ENCODE data around the gene CUX1.

The CUX1 gene

DNA sequence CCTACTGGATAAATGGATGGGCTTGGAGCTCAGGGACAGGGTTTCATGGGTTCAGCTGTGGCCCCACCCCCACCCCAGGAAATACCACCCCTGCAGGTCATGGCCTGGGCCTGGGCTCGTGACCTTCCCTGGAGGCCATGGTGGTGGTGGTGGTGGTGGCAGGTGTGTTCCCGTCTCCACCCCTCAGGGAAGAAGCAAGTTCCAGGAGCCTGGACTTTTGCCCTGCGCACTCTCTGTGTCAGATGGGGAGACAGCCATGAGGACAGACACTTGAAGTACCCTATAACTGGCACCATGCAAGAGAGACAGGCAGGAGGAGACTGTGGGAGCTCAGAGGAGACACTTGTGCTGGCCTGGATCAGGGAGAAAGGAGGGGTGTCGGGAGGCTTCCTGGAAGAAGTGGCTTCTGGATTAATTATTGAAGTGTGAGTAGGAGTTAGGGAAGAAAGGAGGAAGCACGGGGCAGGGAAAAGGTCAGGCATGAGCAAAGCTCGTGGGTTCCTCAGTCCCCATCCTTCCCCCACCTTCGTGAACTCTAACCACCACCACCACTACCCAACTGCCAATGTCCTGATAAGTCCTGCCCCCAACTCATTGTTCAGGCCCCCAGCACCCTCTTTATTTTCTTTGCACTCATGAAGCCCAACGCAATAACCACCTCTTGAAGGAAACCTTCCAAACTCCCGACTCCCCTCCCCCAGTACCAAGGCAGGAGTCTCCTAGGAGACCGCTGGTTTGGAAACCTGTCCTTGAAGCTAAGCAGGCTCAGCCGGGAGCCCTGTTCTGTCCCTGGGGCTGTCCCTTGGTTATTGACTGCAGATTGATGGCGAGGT, 478.1 kb downstream of the CUX1 start:
- Histone ChIP-seq H3K9ac (no peak overlapping the region), H3K4me1 (ENCODE audit: low read depth, poor library complexity, severe bottlenecking) (peaks cover 76% of the 10 kb centered on the region), H3K4me3 (IDR thresholded peaks at IDR 0.05; ENCODE audit: insufficient read depth, low read depth, low read length) (no peak overlapping the region), H2AFZ (ENCODE audit: low read depth) (no peak overlapping the region), H3K27ac (no peak overlapping the region), H3K4me2 (no peak overlapping the region; the same call in 1 of the 2 replicates), H3K27me3 (ENCODE audit: insufficient read depth, low read depth) (no peaks in the 10 kb centered on the region), H4K20me1 (ENCODE audit: insufficient read depth) (no peaks in the 10 kb centered on the region), H3K79me2 (ENCODE audit: insufficient read depth, low read depth) (peaks cover 93% of the 10 kb centered on the region), H3K36me3 (ENCODE audit: insufficient read depth) (no peaks in the 10 kb centered on the region)
- TF ChIP-seq, protein P1, sequence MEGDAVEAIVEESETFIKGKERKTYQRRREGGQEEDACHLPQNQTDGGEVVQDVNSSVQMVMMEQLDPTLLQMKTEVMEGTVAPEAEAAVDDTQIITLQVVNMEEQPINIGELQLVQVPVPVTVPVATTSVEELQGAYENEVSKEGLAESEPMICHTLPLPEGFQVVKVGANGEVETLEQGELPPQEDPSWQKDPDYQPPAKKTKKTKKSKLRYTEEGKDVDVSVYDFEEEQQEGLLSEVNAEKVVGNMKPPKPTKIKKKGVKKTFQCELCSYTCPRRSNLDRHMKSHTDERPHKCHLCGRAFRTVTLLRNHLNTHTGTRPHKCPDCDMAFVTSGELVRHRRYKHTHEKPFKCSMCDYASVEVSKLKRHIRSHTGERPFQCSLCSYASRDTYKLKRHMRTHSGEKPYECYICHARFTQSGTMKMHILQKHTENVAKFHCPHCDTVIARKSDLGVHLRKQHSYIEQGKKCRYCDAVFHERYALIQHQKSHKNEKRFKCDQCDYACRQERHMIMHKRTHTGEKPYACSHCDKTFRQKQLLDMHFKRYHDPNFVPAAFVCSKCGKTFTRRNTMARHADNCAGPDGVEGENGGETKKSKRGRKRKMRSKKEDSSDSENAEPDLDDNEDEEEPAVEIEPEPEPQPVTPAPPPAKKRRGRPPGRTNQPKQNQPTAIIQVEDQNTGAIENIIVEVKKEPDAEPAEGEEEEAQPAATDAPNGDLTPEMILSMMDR (conservative IDR thresholded peaks at IDR 0.05; ENCODE audit: low read depth, low read length) = no peak

DNA sequence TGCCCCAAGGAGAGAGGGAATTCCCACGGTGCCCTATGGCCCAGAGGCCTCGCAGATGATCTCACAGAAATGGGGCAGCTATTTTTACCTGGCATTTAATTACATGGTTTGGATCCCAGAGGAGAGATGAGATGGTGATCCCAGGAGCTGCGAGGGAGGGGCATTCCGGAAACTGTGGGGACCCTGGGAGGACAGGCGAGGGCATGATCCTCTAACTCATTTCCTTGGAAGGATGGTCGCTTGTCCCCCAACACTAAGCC, 478.7 kb downstream of the CUX1 start:
- Histone ChIP-seq H3K4me3 (IDR thresholded peaks at IDR 0.05; ENCODE audit: insufficient read depth, low read depth, low read length) (no peak overlapping the region), H2AFZ (ENCODE audit: low read depth) (no peak overlapping the region), H3K4me2 (no peak overlapping the region), H3K27ac (no peak overlapping the region), H4K20me1 (ENCODE audit: insufficient read depth) (no peaks in the 10 kb centered on the region), H3K36me3 (ENCODE audit: insufficient read depth) (no peaks in the 10 kb centered on the region), H3K9ac (no peak overlapping the region), H3K27me3 (ENCODE audit: insufficient read depth, low read depth) (no peaks in the 10 kb centered on the region), H3K79me2 (ENCODE audit: insufficient read depth, low read depth) (peaks cover 90% of the 10 kb centered on the region), H3K4me1 (ENCODE audit: low read depth, poor library complexity, severe bottlenecking) (peaks cover 70% of the 10 kb centered on the region)
- TF ChIP-seq, protein P1 (conservative IDR thresholded peaks at IDR 0.05; ENCODE audit: low read depth, low read length) = no peak

DNA sequence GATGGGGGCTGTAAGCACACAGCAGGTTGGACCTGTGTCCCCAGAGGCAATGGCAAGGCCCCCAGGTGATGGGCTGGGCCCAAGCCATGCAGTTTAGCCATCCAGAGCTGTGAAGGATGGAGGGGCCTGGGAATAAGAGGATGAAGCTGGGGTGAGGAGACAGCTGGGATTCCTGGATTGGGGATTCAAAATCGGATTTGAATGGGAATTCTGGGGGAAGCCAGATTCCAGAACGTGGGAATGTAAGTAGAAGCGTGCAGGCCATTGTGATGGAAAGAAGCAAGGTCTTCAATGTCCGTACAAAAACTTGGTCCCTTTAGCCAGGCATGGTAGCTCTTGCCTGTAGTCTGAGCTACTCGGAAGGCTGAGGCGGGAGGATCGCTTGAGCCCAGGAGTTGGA, 479.1 kb downstream of the CUX1 start:
- H3K4me1 ChIP-seq (ENCODE audit: low read depth, poor library complexity, severe bottlenecking) = peaks cover 66% of the 10 kb centered on the region
- H4K20me1 ChIP-seq (ENCODE audit: insufficient read depth) = no peaks in the 10 kb centered on the region
- no peak overlapping the region for H3K4me2 ChIP-seq
- TF ChIP-seq, protein P1 (conservative IDR thresholded peaks at IDR 0.05; ENCODE audit: low read depth, low read length) = no peak
- no peak overlapping the region for H3K9ac ChIP-seq
- H2AFZ ChIP-seq (ENCODE audit: low read depth) = no peak overlapping the region
- H3K36me3 ChIP-seq (ENCODE audit: insufficient read depth) = no peaks in the 10 kb centered on the region
- H3K4me3 ChIP-seq (IDR thresholded peaks at IDR 0.05; ENCODE audit: insufficient read depth, low read depth, low read length) = no peak overlapping the region
- no peaks in the 10 kb centered on the region for H3K27me3 ChIP-seq (ENCODE audit: insufficient read depth, low read depth)
- H3K79me2 ChIP-seq (ENCODE audit: insufficient read depth, low read depth) = peaks cover 93% of the 10 kb centered on the region
- no peak overlapping the region for H3K27ac ChIP-seq

DNA sequence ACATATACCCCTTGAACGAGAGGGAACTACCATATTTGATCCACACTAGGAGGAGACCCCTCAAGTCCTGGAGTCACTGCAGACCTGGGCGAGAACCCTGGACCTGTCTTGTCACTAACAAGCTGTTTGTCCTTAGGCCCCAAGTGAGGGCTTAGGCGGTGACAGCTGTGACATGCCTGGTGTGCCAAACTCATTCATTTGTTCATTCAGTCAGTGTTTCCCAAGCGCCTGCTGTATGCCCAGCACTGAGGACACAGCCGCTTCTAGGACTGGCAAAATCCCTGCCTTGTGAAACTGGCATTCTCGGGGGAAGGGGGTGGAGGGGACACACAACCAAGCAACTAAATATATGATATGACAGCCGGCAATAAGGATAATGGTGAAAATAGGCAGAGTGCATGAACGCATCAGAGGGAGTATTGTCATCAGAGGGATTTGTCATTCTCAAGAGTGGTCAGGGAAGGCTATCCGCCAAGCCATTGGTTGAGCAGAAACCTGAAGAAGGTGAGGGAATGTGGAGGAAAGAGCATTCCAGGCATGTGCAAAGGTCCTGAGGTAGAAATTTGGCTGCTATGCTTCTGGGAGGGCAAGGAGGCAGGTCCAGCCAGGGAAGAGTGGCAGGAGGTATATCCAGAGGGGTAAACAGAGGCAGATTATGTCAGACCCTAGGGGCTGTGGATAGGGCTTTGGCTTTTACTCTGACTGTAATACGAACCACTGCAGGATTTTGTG, 480.2 kb downstream of the CUX1 start:
- Histone ChIP-seq H3K4me2 (no peak overlapping the region), H3K27me3 (ENCODE audit: insufficient read depth, low read depth) (no peaks in the 10 kb centered on the region), H3K4me1 (ENCODE audit: low read depth, poor library complexity, severe bottlenecking) (peaks cover 65% of the 10 kb centered on the region), H2AFZ (ENCODE audit: low read depth) (no peak overlapping the region), H4K20me1 (ENCODE audit: insufficient read depth) (no peaks in the 10 kb centered on the region), H3K36me3 (ENCODE audit: insufficient read depth) (no peaks in the 10 kb centered on the region), H3K9ac (no peak overlapping the region), H3K79me2 (ENCODE audit: insufficient read depth, low read depth) (peaks cover 93% of the 10 kb centered on the region), H3K27ac (peak overlapping the region; percentile 37; the same call in 1 of the 2 replicates), H3K4me3 (IDR thresholded peaks at IDR 0.05; ENCODE audit: insufficient read depth, low read depth, low read length) (no peak overlapping the region)
- TF ChIP-seq, protein P1 (conservative IDR thresholded peaks at IDR 0.05; ENCODE audit: low read depth, low read length) = no peak

Data from KMS-11 (cell line).